CD4-positive, alpha-beta T cell (primary cell): ENCODE measurements around the gene MORN5. TPM values are rescaled to one million over a fixed set of nuclear protein-coding genes. Genes with fewer than 3 reads are reported as not detected.

Source experiments
- ATAC-seq: fragments of 200-7000 bp; cut with Tn5 transposase; one replicate; pipeline ENCODE4 v1.10.0; 2022; ENCODE audit warnings: mild to moderate bottlenecking; ENCODE audit not compliant: poor library complexity
- CTCF ChIA-PET: fragments of 350-600 bp; sonication (Branson Sonifier 250); formaldehyde crosslinking; loops from one replicate; lab custom pipeline; 2021; ENCODE audit warnings: antibody characterized with exemption, inconsistent platforms; lab: Charles Lee
- POLR2A ChIA-PET: fragments of 350-600 bp; sonication (Branson Sonifier 250); formaldehyde crosslinking; loops from one replicate; lab custom pipeline; 2021; ENCODE audit warnings: antibody characterized with exemption, inconsistent platforms; lab: Charles Lee
- DNase-seq, 14 experiments: peaks; one replicate each; pipeline ENCODE4 v3.0.0-alpha.2; 2013 to 2020; ENCODE audit warnings: mixed read lengths in 2 of 14
- H3K27ac ChIP-seq, 2 donors: one replicate each; pipeline versions ENCODE4 v1.5.1 to v1.7.0; 2013; ENCODE audit warnings: low read length in 2 of 2, low read depth in 1 of 2, mild to moderate bottlenecking in 1 of 2
- H3K27me3 ChIP-seq, 2 experiments: 1 replicate in 1 of 2; 2 replicates in 1 of 2; pipeline versions ENCODE4 v1.6.1 to v1.7.0; 2013; ENCODE audit warnings: low read length in 2 of 2, control low read depth in 1 of 2, mild to moderate bottlenecking in 1 of 2, moderate library complexity in 1 of 2; ENCODE audit not compliant: insufficient read depth in 2 of 2, control insufficient read depth in 1 of 2
- H3K36me3 ChIP-seq: one replicate; pipeline ENCODE4 v1.6.1; 2013; ENCODE audit warnings: low read length, control low read depth; ENCODE audit not compliant: insufficient read depth
- H3K4me1 ChIP-seq: one replicate; pipeline ENCODE4 v1.6.1; 2013; ENCODE audit warnings: low read length, control low read depth; ENCODE audit not compliant: insufficient read depth
- H3K4me3 ChIP-seq: one replicate; pipeline ENCODE4 v1.5.1; 2013; ENCODE audit warnings: mild to moderate bottlenecking, low read length, moderate library complexity
- H3K9me3 ChIP-seq, 2 experiments: 1 replicate in 1 of 2; 2 replicates in 1 of 2; pipeline versions ENCODE4 v1.6.1 to v1.7.0; 2013; ENCODE audit warnings: low read length in 2 of 2, mild to moderate bottlenecking in 2 of 2, control low read depth in 1 of 2, moderate library complexity in 1 of 2; ENCODE audit not compliant: control insufficient read depth in 1 of 2, insufficient read depth in 1 of 2
- H3K27ac Mint-ChIP-seq: one replicate; pipeline ENCODE4 v1.8.0; 2020; ENCODE audit warnings: mixed read lengths
- H3K27me3 Mint-ChIP-seq: one replicate; pipeline ENCODE4 v1.8.0; 2021; ENCODE audit warnings: mixed read lengths
- H3K36me3 Mint-ChIP-seq: one replicate; pipeline ENCODE4 v1.8.0; 2021; ENCODE audit warnings: low read depth, mixed read lengths
- H3K4me1 Mint-ChIP-seq: one replicate; pipeline ENCODE4 v1.8.0; 2021; ENCODE audit warnings: low read depth, mixed read lengths
- H3K4me3 Mint-ChIP-seq: one replicate; pipeline ENCODE4 v1.8.0; 2020; ENCODE audit warnings: mild to moderate bottlenecking, mixed read lengths
- H3K9me3 Mint-ChIP-seq: one replicate; pipeline ENCODE4 v1.8.0; 2020; ENCODE audit warnings: mixed read lengths
- intact Hi-C, 2 experiments: fragments of 100-400 bp; cut with DNase I in 1 of 2; cut with micrococcal nuclease in 1 of 2; formaldehyde crosslinking; loops; one replicate each; pipeline versions ENCODE4 v1.15.1 to v1.9.0; 2023 to 2025; cut with DNase I, micrococcal nuclease
- total RNA-seq, 174 experiments: library from RNA in 2 of 174; stranded (reverse) in 2 of 174; gene quantifications; one replicate each; pipeline ENCODE4 v1.2.3 and lab custom pipeline; 2021 to 2026
- TF ChIP-seq, protein P1 (sequence below): fragments of 200-600 bp; IDR thresholded peaks from one replicate; pipeline ENCODE4 v1.8.0; 2022; ENCODE audit warnings: antibody characterized with exemption, mild to moderate bottlenecking

The MORN5 gene
- total RNA-seq, 2 experiments from 2014 or later: not detected

DNA sequence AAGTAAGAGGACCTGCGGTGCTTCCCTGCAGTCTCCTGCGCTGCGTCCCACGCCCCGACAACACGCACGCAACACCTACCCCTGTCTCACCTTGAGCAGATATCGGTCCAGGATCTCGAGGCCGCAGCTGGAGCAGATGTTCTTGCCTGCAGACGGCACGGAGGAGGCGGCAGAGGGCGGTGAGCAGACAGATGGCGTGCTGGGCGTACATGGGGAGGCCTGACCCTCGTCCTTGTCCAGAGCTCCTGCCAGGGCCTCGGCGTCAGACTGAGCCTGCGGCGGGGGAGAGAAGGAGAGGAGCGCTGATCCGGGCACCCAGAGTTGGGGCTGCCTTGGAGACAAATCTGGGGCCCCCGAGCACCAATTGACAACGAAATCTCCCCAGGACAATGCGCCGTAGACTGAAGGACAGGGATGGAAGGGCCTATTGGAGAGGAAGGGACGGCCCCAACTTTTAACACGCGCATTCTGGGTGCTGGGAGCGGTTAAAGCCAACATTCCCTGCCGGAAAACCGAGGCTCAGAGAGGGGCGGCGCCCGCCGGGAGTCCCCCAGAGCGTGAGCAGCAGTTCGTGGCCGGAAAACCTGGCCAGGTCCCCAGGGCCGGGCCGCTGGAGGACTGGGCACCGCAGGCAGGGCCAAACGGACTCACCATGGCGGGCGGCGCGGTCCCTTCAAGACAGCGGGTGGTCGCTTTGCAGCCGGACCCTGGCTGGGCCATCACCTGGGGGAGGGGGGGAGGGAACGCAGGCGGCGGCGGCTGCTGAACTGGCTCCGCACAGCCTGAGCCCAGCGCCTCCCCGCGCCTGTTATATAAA lies 67.3 kb downstream of the MORN5 start:
- H3K36me3 Mint-ChIP-seq: no peaks in the 10 kb centered on the region
- TF ChIP-seq, protein P1, sequence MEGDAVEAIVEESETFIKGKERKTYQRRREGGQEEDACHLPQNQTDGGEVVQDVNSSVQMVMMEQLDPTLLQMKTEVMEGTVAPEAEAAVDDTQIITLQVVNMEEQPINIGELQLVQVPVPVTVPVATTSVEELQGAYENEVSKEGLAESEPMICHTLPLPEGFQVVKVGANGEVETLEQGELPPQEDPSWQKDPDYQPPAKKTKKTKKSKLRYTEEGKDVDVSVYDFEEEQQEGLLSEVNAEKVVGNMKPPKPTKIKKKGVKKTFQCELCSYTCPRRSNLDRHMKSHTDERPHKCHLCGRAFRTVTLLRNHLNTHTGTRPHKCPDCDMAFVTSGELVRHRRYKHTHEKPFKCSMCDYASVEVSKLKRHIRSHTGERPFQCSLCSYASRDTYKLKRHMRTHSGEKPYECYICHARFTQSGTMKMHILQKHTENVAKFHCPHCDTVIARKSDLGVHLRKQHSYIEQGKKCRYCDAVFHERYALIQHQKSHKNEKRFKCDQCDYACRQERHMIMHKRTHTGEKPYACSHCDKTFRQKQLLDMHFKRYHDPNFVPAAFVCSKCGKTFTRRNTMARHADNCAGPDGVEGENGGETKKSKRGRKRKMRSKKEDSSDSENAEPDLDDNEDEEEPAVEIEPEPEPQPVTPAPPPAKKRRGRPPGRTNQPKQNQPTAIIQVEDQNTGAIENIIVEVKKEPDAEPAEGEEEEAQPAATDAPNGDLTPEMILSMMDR: no peak
- H3K27me3 Mint-ChIP-seq: peaks cover 57% of the 10 kb centered on the region
- intact Hi-C loops: no loop called here
- H3K27me3 ChIP-seq: peaks cover 41 to 84% of the 10 kb centered on the region in 2 experiments
- CTCF ChIA-PET: no interaction called here
- POLR2A ChIA-PET: no interaction called here
- peaks cover 0 to 22% of the 10 kb centered on the region in 2 experiments for H3K9me3 ChIP-seq
- H3K4me1 Mint-ChIP-seq: no peaks in the 10 kb centered on the region
- no peak overlapping the region for H3K4me3 Mint-ChIP-seq
- H3K4me1 ChIP-seq: peaks cover 4% of the 10 kb centered on the region
- no peaks in the 10 kb centered on the region for H3K9me3 Mint-ChIP-seq
- no peak overlapping the region for H3K4me3 ChIP-seq
- H3K27ac Mint-ChIP-seq: no peak overlapping the region
- H3K36me3 ChIP-seq: no peaks in the 10 kb centered on the region
- ATAC-seq (no peak), DNase-seq (no peak)
- H3K27ac ChIP-seq: no peak overlapping the region

DNA sequence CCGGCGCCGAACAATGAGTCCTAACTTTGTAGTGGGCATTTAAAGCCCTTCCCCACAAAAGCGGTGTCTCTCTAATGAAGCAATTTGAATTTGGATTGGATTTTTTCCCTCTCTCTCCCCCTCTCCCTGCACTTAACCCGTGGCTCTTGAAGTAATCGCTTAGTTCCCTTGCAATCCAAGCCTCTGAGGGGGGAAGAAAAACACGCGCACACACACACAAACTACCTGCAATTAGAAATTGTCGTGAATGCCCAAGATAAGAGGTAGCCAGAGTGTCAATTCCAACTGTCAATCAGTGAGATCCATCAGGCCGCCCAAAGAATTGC lies 67.8 kb downstream of the MORN5 start:
- DNase-seq (no peak), ATAC-seq (no peak)
- TF ChIP-seq, protein P1: no peak
- Histone ChIP-seq H3K4me3 (no peak overlapping the region), H3K27ac (no peak overlapping the region), H3K4me1 (peaks cover 4% of the 10 kb centered on the region), H3K36me3 (no peaks in the 10 kb centered on the region), H3K27me3 (peaks cover 39 to 82% of the 10 kb centered on the region in 2 experiments), H3K9me3 (peaks cover 0 to 22% of the 10 kb centered on the region in 2 experiments)
- ChIA-PET POLR2A (no interaction called here), CTCF (no interaction called here)
- Mint-ChIP-seq H3K9me3 (no peaks in the 10 kb centered on the region), H3K4me1 (no peaks in the 10 kb centered on the region), H3K27ac (no peak overlapping the region), H3K36me3 (no peaks in the 10 kb centered on the region), H3K4me3 (no peak overlapping the region), H3K27me3 (peaks cover 52% of the 10 kb centered on the region)
- intact Hi-C loops: no loop called here

DNA sequence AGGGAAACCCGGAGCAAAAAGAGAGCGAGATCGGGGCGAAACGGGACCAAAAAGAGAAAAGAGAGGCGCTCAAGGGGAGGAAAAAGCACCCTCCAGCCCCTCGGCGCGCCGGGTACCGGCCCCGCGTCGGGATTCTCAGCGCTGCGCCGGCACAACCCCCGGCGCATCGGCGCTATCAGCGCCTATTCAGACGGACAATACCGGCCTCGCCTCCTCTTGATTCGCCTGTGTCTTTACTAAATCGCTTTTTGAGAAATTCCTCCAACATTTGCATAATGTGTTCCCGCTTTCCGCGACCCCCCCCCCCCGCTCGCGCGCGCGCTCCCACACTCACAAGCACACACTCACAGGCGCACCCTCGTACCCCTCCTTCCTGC lies 68.5 kb downstream of the MORN5 start:
- POLR2A ChIA-PET: no interaction called here
- H3K4me1 ChIP-seq: peaks cover 4% of the 10 kb centered on the region
- CTCF ChIA-PET: no interaction called here
- Mint-ChIP-seq H3K9me3 (no peaks in the 10 kb centered on the region), H3K27ac (no peak overlapping the region), H3K27me3 (peaks cover 46% of the 10 kb centered on the region), H3K4me3 (no peak overlapping the region), H3K36me3 (no peaks in the 10 kb centered on the region), H3K4me1 (no peaks in the 10 kb centered on the region)
- peaks cover 0 to 22% of the 10 kb centered on the region in 2 experiments for H3K9me3 ChIP-seq
- H3K4me3 ChIP-seq: no peak overlapping the region
- DNase-seq (no peak), ATAC-seq (no peak)
- TF ChIP-seq, protein P1: no peak
- H3K36me3 ChIP-seq: no peaks in the 10 kb centered on the region
- no peak overlapping the region for H3K27ac ChIP-seq
- peaks cover 35 to 76% of the 10 kb centered on the region in 2 experiments for H3K27me3 ChIP-seq
- intact Hi-C loops: no loop called here
